AG10803 (cell line): ENCODE measurements around the gene RPS23.
A peak's percentile ranks its signal among the peaks of the same experiment; 100 is the strongest.

Source experiments
- DNase-seq: peaks from one replicate; pipeline ENCODE4 v3.0.0; 2010; ENCODE audit warnings: low read depth
- H3K4me3 ChIP-seq: 2 replicates; pipeline ENCODE4 v1.5.1; 2011; ENCODE audit warnings: mild to moderate bottlenecking, low read length, control low read depth
- TF ChIP-seq, protein P1 (sequence below): conservative IDR thresholded peaks from 2 replicates; pipeline ENCODE4 v1.5.1; 2011; ENCODE audit warnings: mild to moderate bottlenecking, low read length, control low read depth, inconsistent platforms

The RPS23 gene

GRCh38 chr5:82290908-82291307 is 12.8 kb upstream of the RPS23 start:
- TF ChIP-seq, protein P1, sequence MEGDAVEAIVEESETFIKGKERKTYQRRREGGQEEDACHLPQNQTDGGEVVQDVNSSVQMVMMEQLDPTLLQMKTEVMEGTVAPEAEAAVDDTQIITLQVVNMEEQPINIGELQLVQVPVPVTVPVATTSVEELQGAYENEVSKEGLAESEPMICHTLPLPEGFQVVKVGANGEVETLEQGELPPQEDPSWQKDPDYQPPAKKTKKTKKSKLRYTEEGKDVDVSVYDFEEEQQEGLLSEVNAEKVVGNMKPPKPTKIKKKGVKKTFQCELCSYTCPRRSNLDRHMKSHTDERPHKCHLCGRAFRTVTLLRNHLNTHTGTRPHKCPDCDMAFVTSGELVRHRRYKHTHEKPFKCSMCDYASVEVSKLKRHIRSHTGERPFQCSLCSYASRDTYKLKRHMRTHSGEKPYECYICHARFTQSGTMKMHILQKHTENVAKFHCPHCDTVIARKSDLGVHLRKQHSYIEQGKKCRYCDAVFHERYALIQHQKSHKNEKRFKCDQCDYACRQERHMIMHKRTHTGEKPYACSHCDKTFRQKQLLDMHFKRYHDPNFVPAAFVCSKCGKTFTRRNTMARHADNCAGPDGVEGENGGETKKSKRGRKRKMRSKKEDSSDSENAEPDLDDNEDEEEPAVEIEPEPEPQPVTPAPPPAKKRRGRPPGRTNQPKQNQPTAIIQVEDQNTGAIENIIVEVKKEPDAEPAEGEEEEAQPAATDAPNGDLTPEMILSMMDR = no peak
- no peak overlapping the region for H3K4me3 ChIP-seq
- DNase-seq = no peak

- no peak for DNase-seq
- TF ChIP-seq, protein P1 = no peak
- H3K4me3 ChIP-seq = no peak overlapping the region
These were observed 11.9 kb upstream of the RPS23 start for GRCh38 chr5:82290005-82290404.

- no peak for DNase-seq
- no peak overlapping the region for H3K4me3 ChIP-seq
- TF ChIP-seq, protein P1 = no peak
These were observed 9.5 kb upstream of the RPS23 start for GRCh38 chr5:82287625-82288024.

DNA sequence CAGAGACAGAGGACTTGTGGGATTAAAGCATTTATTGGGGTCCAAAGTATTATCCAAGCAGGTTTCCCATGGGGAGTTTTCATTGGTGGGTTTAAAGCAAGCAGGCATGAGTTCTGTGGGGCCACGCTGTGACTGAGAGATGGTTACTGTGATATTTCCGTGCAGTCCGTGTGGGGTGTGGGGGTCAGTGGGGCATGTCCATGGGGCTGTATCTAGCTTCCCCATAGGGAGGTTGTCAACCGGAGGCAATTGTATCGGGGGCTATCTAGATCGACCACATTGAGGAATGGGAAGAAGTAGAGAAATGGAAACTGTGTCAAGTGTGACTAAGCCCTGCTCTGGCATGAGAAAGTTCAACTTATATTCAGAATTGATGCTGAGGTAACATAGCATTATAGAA is 7.1 kb upstream of the RPS23 start:
- H3K4me3 ChIP-seq = no peak overlapping the region
- TF ChIP-seq, protein P1 = no peak
- no peak for DNase-seq

DNA sequence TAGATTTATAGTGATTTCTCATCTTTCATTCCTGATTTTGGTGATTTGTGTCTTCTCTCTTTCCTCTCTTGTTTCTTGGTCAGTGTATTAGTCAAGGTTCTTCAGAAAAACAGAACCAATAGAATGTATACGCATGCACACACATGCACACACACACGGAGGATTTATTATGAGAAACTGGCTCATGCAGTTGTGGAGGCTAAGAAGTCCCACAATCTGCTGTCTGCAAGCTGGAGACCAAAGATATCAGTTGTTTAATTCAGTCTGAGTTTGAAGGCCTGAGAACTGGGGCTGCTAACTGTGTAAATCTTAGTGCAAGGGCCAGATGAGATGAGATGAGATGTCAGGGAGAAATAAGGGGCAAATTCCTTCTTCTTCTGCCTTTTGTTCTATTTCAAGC is 5.7 kb upstream of the RPS23 start:
- H3K4me3 ChIP-seq = no peak overlapping the region
- DNase-seq = no peak
- TF ChIP-seq, protein P1 = no peak

DNA sequence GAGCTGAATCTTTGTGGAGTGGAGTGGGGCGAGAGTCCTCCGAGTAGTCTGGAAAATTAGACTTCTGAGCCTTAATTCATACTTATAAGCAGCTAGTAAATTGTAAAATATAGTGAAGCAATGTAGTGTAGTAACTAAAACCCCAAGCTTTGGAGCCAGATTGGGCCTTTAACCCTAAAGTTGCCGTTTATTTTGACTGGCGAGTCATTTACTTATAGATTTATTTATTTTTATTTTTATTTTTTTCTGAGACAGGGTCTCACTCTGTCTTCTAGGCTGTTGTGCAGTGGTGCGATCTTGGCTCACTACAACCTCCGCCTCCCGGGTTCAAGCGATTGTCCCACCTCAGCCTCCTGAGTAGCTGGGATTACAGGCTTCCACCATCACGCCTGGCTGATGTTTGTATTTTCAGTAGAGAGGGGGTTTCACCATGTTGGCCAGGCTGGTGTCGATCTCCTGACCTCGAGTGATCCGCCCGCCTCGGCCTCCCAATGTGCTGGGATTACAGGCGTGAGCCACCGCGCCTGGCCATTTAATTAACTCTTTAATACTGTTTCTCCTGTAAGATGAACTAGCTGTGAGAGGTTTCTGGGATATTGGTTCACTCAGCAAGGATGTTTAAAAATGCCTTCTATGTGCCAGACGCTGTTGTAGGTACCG is 687 bp upstream of the RPS23 start:
- no peak for DNase-seq
- TF ChIP-seq, protein P1 = no peak
- peak overlapping the region; percentile 96 for H3K4me3 ChIP-seq

GRCh38 chr5:82277613-82277986 is 554 bp downstream of the RPS23 start:
- TF ChIP-seq, protein P1 = no peak
- peak overlapping the region; percentile 96 for H3K4me3 ChIP-seq
- peak; percentile 20 for DNase-seq
